Thyroid gland (tissue), 4 donors: ENCODE measurements around the gene XRCC6.

Experiments used
- POLR2A ChIP-seq, 2 donors: fragments of 450-650 bp; IDR thresholded peaks; one replicate each; pipeline ENCODE4 v1.6.1; 2017; ENCODE audit warnings: antibody characterized with exemption in 2 of 2, mild to moderate bottlenecking in 2 of 2, moderate library complexity in 1 of 2
- TF ChIP-seq, protein P1 (sequence below), 6 experiments: fragments of 200-600 bp in 3 of 6; fragments of 450-650 bp in 3 of 6; sonication (generic) in 3 of 6; IDR thresholded peaks; one replicate each; pipeline ENCODE4 v1.5.1; 2016 to 2019; ENCODE audit warnings: antibody characterized with exemption in 6 of 6, mild to moderate bottlenecking in 2 of 6, inconsistent platforms in 1 of 6, moderate library complexity in 1 of 6

- TF ChIP-seq, protein P1, sequence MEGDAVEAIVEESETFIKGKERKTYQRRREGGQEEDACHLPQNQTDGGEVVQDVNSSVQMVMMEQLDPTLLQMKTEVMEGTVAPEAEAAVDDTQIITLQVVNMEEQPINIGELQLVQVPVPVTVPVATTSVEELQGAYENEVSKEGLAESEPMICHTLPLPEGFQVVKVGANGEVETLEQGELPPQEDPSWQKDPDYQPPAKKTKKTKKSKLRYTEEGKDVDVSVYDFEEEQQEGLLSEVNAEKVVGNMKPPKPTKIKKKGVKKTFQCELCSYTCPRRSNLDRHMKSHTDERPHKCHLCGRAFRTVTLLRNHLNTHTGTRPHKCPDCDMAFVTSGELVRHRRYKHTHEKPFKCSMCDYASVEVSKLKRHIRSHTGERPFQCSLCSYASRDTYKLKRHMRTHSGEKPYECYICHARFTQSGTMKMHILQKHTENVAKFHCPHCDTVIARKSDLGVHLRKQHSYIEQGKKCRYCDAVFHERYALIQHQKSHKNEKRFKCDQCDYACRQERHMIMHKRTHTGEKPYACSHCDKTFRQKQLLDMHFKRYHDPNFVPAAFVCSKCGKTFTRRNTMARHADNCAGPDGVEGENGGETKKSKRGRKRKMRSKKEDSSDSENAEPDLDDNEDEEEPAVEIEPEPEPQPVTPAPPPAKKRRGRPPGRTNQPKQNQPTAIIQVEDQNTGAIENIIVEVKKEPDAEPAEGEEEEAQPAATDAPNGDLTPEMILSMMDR (IDR thresholded peaks at IDR 0.05) = no peak
- TF ChIP-seq POLR2A (IDR thresholded peaks at IDR 0.05) = no peak
Observed at GRCh38 chr22:41650229-41650628, 29.1 kb downstream of the XRCC6 start.
